ENCODE data around the gene SERPINE2. TPM values are rescaled to one million over a fixed set of nuclear protein-coding genes. Genes with fewer than 3 reads are reported as not detected.

The SERPINE2 gene
- total RNA-seq, 1 experiment from 2014 or later, result 93.3 TPM

DNA sequence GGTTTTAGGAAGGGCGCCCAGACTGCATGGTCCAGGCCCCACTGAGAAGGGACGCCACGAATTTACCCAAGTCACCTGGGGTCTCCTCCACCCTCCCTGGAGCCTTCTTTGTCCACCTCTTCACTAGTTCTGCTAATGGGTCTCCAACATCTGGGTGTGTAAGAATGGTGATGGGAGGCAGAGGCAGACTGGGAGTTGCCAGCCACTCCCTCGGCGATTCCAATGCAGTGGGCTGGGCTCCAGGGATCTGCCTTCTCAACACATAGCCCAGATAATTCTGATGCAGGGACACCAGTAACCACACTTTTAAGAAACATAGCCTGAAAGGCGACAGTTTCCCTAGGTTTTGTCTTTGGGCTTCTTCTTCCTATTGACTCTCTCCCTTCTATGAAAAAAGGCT is 42.7 kb downstream of the SERPINE2 start:
- H3K4me2 ChIP-seq (ENCODE audit: low read length), result no peak overlapping the region
- DNase-seq (ENCODE audit: low read depth, low spot score) (no peak), ATAC-seq (no peak)
- ChIA-PET CTCF (interaction anchor here (5.4 kb wide), 1 partner anchor 286 kb away, joined by 122 read pairs; no protein-coding TSS in a partner anchor), POLR2A (no interaction called here), RAD21 (ENCODE audit: low non-redundant PET in 1 of 2, low total read pairs in 2 of 2, uncharacterized antibody in 2 of 2, unreplicated experiment in 2 of 2) (no interaction called here)
- no peak overlapping the region for H3K27ac ChIP-seq (ENCODE audit: low read depth, low read length)
- no peak overlapping the region for H3K4me3 ChIP-seq (replicated peaks in 1 of 2; ENCODE audit: low read depth in 1 of 2, low read length in 2 of 2)
- intact Hi-C loops (cut with micrococcal nuclease), result loop anchor here (10.0 kb wide), 1 partner anchor 148 kb away; no protein-coding TSS in a partner anchor
- no peaks in the 10 kb centered on the region for H4K20me1 ChIP-seq (ENCODE audit: insufficient read depth)
- no peaks in the 10 kb centered on the region for H3K9me2 ChIP-seq (ENCODE audit: insufficient read depth)
- H3K27me3 ChIP-seq (ENCODE audit: insufficient read depth, low read length), result no peaks in the 10 kb centered on the region
- no peaks in the 10 kb centered on the region; a peak in 1 of 4 replicates for H3K36me3 ChIP-seq (ENCODE audit: control insufficient read depth in 1 of 2, insufficient read depth in 2 of 2, low read length in 2 of 2)
- H2AFZ ChIP-seq (ENCODE audit: low read depth, low read length, poor library complexity, severe bottlenecking), result no peak overlapping the region
- no peaks in the 10 kb centered on the region for H3K79me2 ChIP-seq (ENCODE audit: insufficient read depth, low read length)
- no peaks in the 10 kb centered on the region for H3K9me3 ChIP-seq (ENCODE audit: control insufficient read depth in 1 of 2, insufficient read depth in 1 of 2, low read depth in 1 of 2, low read length in 2 of 2)
- no peak for TF ChIP-seq FOSL1 (IDR thresholded peaks at IDR 0.05; ENCODE audit: low read depth)
- TF ChIP-seq, protein P1, sequence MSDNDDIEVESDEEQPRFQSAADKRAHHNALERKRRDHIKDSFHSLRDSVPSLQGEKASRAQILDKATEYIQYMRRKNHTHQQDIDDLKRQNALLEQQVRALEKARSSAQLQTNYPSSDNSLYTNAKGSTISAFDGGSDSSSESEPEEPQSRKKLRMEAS (IDR thresholded peaks at IDR 0.05), result no peak
- TF ChIP-seq ZFX (IDR thresholded peaks at IDR 0.05), result no peak
- TF ChIP-seq, protein P2, sequence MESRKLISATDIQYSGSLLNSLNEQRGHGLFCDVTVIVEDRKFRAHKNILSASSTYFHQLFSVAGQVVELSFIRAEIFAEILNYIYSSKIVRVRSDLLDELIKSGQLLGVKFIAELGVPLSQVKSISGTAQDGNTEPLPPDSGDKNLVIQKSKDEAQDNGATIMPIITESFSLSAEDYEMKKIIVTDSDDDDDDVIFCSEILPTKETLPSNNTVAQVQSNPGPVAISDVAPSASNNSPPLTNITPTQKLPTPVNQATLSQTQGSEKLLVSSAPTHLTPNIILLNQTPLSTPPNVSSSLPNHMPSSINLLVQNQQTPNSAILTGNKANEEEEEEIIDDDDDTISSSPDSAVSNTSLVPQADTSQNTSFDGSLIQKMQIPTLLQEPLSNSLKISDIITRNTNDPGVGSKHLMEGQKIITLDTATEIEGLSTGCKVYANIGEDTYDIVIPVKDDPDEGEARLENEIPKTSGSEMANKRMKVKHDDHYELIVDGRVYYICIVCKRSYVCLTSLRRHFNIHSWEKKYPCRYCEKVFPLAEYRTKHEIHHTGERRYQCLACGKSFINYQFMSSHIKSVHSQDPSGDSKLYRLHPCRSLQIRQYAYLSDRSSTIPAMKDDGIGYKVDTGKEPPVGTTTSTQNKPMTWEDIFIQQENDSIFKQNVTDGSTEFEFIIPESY (IDR thresholded peaks at IDR 0.05; ENCODE audit: extremely low read depth, insufficient replicate concordance, low read length), result no peak
- no peak for TF ChIP-seq ZNF274 (IDR thresholded peaks at IDR 0.05; ENCODE audit: low read depth, low read length)
- no peak for TF ChIP-seq RAD21 (IDR thresholded peaks at IDR 0.05; ENCODE audit: low read depth)
- TF ChIP-seq SP1 (IDR thresholded peaks at IDR 0.05; ENCODE audit: low read depth), result no peak
- no peak for TF ChIP-seq EZH2phosphoT487 (IDR thresholded peaks at IDR 0.05; ENCODE audit: borderline replicate concordance)
- TF ChIP-seq SRF (IDR thresholded peaks at IDR 0.05; ENCODE audit: low read depth), result no peak
- TF ChIP-seq EZH2 (IDR thresholded peaks at IDR 0.05), result no peak
- TF ChIP-seq, protein P3, sequence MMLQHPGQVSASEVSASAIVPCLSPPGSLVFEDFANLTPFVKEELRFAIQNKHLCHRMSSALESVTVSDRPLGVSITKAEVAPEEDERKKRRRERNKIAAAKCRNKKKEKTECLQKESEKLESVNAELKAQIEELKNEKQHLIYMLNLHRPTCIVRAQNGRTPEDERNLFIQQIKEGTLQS (IDR thresholded peaks at IDR 0.05), result no peak
- no peak for TF ChIP-seq TCF7L2 (IDR thresholded peaks at IDR 0.05; ENCODE audit: borderline replicate concordance, extremely low read depth, insufficient read depth, insufficient read length)
- TF ChIP-seq POLR2A (IDR thresholded peaks at IDR 0.05; ENCODE audit: borderline replicate concordance, extremely low read depth, insufficient read depth, insufficient read length), result no peak
- no peak for TF ChIP-seq CBX3 (IDR thresholded peaks at IDR 0.05; ENCODE audit: low read depth)
- TF ChIP-seq, protein P4, sequence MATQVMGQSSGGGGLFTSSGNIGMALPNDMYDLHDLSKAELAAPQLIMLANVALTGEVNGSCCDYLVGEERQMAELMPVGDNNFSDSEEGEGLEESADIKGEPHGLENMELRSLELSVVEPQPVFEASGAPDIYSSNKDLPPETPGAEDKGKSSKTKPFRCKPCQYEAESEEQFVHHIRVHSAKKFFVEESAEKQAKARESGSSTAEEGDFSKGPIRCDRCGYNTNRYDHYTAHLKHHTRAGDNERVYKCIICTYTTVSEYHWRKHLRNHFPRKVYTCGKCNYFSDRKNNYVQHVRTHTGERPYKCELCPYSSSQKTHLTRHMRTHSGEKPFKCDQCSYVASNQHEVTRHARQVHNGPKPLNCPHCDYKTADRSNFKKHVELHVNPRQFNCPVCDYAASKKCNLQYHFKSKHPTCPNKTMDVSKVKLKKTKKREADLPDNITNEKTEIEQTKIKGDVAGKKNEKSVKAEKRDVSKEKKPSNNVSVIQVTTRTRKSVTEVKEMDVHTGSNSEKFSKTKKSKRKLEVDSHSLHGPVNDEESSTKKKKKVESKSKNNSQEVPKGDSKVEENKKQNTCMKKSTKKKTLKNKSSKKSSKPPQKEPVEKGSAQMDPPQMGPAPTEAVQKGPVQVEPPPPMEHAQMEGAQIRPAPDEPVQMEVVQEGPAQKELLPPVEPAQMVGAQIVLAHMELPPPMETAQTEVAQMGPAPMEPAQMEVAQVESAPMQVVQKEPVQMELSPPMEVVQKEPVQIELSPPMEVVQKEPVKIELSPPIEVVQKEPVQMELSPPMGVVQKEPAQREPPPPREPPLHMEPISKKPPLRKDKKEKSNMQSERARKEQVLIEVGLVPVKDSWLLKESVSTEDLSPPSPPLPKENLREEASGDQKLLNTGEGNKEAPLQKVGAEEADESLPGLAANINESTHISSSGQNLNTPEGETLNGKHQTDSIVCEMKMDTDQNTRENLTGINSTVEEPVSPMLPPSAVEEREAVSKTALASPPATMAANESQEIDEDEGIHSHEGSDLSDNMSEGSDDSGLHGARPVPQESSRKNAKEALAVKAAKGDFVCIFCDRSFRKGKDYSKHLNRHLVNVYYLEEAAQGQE (IDR thresholded peaks at IDR 0.05; ENCODE audit: low read depth), result no peak
- TF ChIP-seq ELF1 (IDR thresholded peaks at IDR 0.05; ENCODE audit: borderline replicate concordance, low read depth), result no peak
- no peak overlapping the region for H3K9ac ChIP-seq (ENCODE audit: low read length)
- no peaks in the 10 kb centered on the region for H3K4me1 ChIP-seq (ENCODE audit: control insufficient read depth in 1 of 2, insufficient read depth in 2 of 2, low read length in 2 of 2)
- no TSS peak for BruUV-seq (replicated peaks)

All from HCT116 (cell line).